NB4 (cell line): Measurements from ENCODE around the gene AREL1.

Experiments used
- DNase-seq: peaks from one replicate; pipeline ENCODE4 v3.0.0; 2010; ENCODE audit warnings: low read depth
- H3K4me3 ChIP-seq: one replicate; pipeline ENCODE4 v1.5.1; 2011; ENCODE audit warnings: mild to moderate bottlenecking, low read depth, low read length, moderate library complexity
- CTCF ChIP-seq: IDR thresholded peaks from one replicate; pipeline ENCODE4 v1.5.1; 2012; ENCODE audit warnings: low read depth, low read length
- MAX ChIP-seq: IDR thresholded peaks from 2 replicates; pipeline ENCODE4 v1.6.1; 2011; ENCODE audit warnings: low read depth, low read length
- MYC ChIP-seq: IDR thresholded peaks from 2 replicates; pipeline ENCODE4 v1.6.1; 2011; ENCODE audit warnings: low read depth, low read length
- POLR2A ChIP-seq: IDR thresholded peaks from 2 replicates; pipeline ENCODE4 v1.6.1; 2011; ENCODE audit warnings: mild to moderate bottlenecking; ENCODE audit not compliant: insufficient read length; ENCODE audit errors: extremely low read depth

Gene AREL1

DNA sequence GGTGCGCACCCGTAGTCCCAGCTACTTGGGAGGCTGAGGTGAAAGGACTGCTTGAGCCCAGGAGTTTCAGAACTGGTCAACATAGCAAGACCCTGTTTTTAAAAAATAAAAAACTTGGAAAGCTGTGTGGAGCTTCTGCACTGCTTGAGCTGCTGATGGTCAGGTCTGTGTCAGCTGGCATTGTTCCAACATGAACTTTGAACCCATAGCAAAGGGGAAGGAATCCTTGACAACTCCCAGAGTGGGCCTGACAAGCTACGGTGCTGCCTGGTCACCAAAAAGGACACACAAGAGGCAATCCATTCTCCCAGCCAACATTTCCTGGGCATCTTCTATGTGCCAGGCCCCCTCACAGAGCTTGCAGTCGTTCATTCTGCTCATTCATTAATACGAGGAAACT lies 84.5 kb downstream of the AREL1 start:
- no peak for DNase-seq
- no peak for TF ChIP-seq MYC
- no peak for TF ChIP-seq MAX
- TF ChIP-seq CTCF = no peak
- TF ChIP-seq POLR2A = no peak
- H3K4me3 ChIP-seq = no peak overlapping the region

- no peak overlapping the region for H3K4me3 ChIP-seq
- TF ChIP-seq MYC (no peak), POLR2A (no peak), CTCF (no peak), MAX (no peak)
- peak; percentile 71 for DNase-seq
Measured at GRCh38 chr14:74627076-74627475, 85.8 kb downstream of the AREL1 start.

GRCh38 chr14:74622257-74622656 lies 90.6 kb downstream of the AREL1 start:
- H3K4me3 ChIP-seq = no peak overlapping the region
- TF ChIP-seq CTCF = no peak
- no peak for TF ChIP-seq POLR2A
- no peak for TF ChIP-seq MAX
- no peak for TF ChIP-seq MYC
- DNase-seq = no peak

- no peak for DNase-seq
- no peak overlapping the region for H3K4me3 ChIP-seq
- TF ChIP-seq CTCF = no peak
- no peak for TF ChIP-seq MYC
- TF ChIP-seq POLR2A = no peak
- no peak for TF ChIP-seq MAX
Measured at GRCh38 chr14:74621556-74621955, 91.3 kb downstream of the AREL1 start.

- H3K4me3 ChIP-seq = no peak overlapping the region
- TF ChIP-seq POLR2A (no peak), CTCF (no peak), MAX (no peak), MYC (no peak)
- DNase-seq = no peak
Measured at GRCh38 chr14:74620923-74621322, 92.0 kb downstream of the AREL1 start.

GRCh38 chr14:74620497-74620921 lies 92.4 kb downstream of the AREL1 start:
- peak; percentile 91 for DNase-seq
- H3K4me3 ChIP-seq = no peak overlapping the region
- no peak; the same call in 1 of the 2 replicates for TF ChIP-seq MYC
- TF ChIP-seq POLR2A = no peak
- TF ChIP-seq MAX = no peak
- TF ChIP-seq CTCF = no peak
